Measurements from ENCODE around the gene PDGFA. TPM values are rescaled to one million over a fixed set of nuclear protein-coding genes. Genes with fewer than 3 reads are reported as not detected.

Gene PDGFA
- total RNA-seq, 1 experiment from 2014 or later, result 18.4 TPM

- no TSS peak for BruUV-seq (replicated peaks)
- Histone ChIP-seq H2AFZ (ENCODE audit: low read length) (peak overlapping the region; percentile 61; the same call in 1 of the 2 replicates), H3K79me2 (ENCODE audit: low read length) (peaks cover 47% of the 10 kb centered on the region)
These were observed 2.8 kb downstream of the PDGFA start for GRCh38 chr7:516606-517456.

DNA sequence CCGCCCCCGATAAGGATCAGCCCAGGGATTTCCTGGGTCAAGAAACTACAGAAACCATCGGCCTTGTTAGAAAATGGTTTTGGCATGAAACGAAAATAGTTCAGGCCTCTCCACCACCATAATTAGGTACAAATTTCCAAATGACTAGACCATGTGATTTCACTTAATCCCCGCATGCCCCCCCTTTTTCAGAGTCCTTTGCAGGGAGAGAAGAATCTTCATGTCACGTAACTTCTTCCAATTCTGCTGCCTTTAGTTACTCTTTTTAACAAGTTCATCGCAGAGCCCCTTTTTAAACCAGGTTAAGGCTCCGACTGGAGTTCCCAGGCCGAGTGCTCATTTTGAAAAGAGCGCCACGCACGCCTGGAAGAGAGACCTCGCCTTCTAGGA is 3.4 kb downstream of the PDGFA start:
- Histone ChIP-seq H4K20me1 (ENCODE audit: low read length) (no peaks in the 10 kb centered on the region), H3K4me3 (ENCODE audit: low read length) (no peak overlapping the region), H3K9ac (ENCODE audit: low read length) (no peak overlapping the region), H3K4me1 (ENCODE audit: insufficient read depth, low read length) (no peaks in the 10 kb centered on the region), H2AFZ (ENCODE audit: low read length) (no peak overlapping the region), H3K27me3 (ENCODE audit: low read length) (peaks cover 2% of the 10 kb centered on the region), H3K27ac (ENCODE audit: low read length) (no peak overlapping the region), H3K9me3 (ENCODE audit: low read length) (no peaks in the 10 kb centered on the region), H3K79me2 (ENCODE audit: low read length) (peaks cover 47% of the 10 kb centered on the region), H3K36me3 (ENCODE audit: low read depth, low read length) (no peaks in the 10 kb centered on the region), H3K9me2 (replicated peaks; ENCODE audit: low read length) (no peaks in the 10 kb centered on the region), H3F3A (ENCODE audit: low read length, unreplicated experiment) (no peaks in the 10 kb centered on the region), H3K4me2 (ENCODE audit: low read length) (no peak overlapping the region)
- POLR2A ChIA-PET (ENCODE audit: unreplicated experiment), result no interaction called here
- intact Hi-C loops (cut with micrococcal nuclease), result loop anchor here (5.0 kb wide), 1 partner anchor 211 kb away; the partner anchor contains the start of genes DNAAF5 and PRKAR1B
- ATAC-seq (no peak), DNase-seq (no peak)
- CTCF ChIA-PET, result no interaction called here
- BruUV-seq (replicated peaks), result no TSS peak
- no peak for TF ChIP-seq EZH2phosphoT487 (IDR thresholded peaks at IDR 0.05; ENCODE audit: borderline replicate concordance, low read length)
- TF ChIP-seq, protein P1, sequence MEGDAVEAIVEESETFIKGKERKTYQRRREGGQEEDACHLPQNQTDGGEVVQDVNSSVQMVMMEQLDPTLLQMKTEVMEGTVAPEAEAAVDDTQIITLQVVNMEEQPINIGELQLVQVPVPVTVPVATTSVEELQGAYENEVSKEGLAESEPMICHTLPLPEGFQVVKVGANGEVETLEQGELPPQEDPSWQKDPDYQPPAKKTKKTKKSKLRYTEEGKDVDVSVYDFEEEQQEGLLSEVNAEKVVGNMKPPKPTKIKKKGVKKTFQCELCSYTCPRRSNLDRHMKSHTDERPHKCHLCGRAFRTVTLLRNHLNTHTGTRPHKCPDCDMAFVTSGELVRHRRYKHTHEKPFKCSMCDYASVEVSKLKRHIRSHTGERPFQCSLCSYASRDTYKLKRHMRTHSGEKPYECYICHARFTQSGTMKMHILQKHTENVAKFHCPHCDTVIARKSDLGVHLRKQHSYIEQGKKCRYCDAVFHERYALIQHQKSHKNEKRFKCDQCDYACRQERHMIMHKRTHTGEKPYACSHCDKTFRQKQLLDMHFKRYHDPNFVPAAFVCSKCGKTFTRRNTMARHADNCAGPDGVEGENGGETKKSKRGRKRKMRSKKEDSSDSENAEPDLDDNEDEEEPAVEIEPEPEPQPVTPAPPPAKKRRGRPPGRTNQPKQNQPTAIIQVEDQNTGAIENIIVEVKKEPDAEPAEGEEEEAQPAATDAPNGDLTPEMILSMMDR (conservative IDR thresholded peaks at IDR 0.05; ENCODE audit: low read depth, low read length), result no peak

More at GRCh38 chr7:516606-517456, 2.8 kb downstream of the PDGFA start:
- peaks cover 9% of the 10 kb centered on the region for H3K27me3 ChIP-seq (ENCODE audit: low read length)
- no peak overlapping the region for H3K27ac ChIP-seq (ENCODE audit: low read length)
- H3F3A ChIP-seq (ENCODE audit: low read length, unreplicated experiment), result no peaks in the 10 kb centered on the region
- CTCF ChIA-PET, result no interaction called here
- POLR2A ChIA-PET (ENCODE audit: unreplicated experiment), result no interaction called here
- ATAC-seq, result peak; percentile 10
- TF ChIP-seq, protein P1 (conservative IDR thresholded peaks at IDR 0.05; ENCODE audit: low read depth, low read length), result no peak
- peak; percentile 80; the same call in 1 of the 2 replicates for TF ChIP-seq EZH2phosphoT487 (IDR thresholded peaks at IDR 0.05; ENCODE audit: borderline replicate concordance, low read length)
- peak overlapping the region; percentile 98 for H3K4me2 ChIP-seq (ENCODE audit: low read length)
- H3K9me2 ChIP-seq (replicated peaks; ENCODE audit: low read length), result no peaks in the 10 kb centered on the region
- intact Hi-C loops (cut with micrococcal nuclease), result loop anchor here (5.0 kb wide), 1 partner anchor 210 kb away; the partner anchor contains the start of genes DNAAF5 and PRKAR1B
- H3K9me3 ChIP-seq (ENCODE audit: low read length), result no peaks in the 10 kb centered on the region
- no peaks in the 10 kb centered on the region for H4K20me1 ChIP-seq (ENCODE audit: low read length)
- H3K9ac ChIP-seq (ENCODE audit: low read length), result peak overlapping the region; percentile 31; the same call in 1 of the 2 replicates
- peaks cover 5% of the 10 kb centered on the region; the same call in 1 of the 2 replicates for H3K4me1 ChIP-seq (ENCODE audit: insufficient read depth, low read length)
- peak overlapping the region; percentile 95 for H3K4me3 ChIP-seq (ENCODE audit: low read length)
- H3K36me3 ChIP-seq (ENCODE audit: low read depth, low read length), result no peaks in the 10 kb centered on the region
- peak; percentile 60 for DNase-seq

DNA sequence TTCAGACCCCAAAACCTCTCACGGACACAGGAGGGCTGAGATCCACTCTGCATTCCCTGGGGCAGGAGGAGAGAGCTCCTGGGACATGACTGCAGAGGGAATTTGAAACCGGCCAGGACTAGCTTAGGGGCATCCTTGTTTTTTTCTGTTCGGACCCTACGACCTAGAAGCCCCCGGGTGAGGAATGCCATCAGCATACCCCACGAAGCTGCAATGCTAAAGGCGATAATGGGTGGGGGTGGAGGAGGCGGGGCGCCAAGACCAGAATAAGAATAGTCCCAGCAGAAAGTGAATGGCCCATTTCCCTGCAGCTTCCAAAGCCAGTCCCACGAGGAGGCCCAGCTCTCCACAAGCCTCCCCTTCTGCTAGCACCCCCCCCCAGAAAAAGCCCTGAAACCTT is 4.0 kb downstream of the PDGFA start:
- Histone ChIP-seq H4K20me1 (ENCODE audit: low read length) (no peaks in the 10 kb centered on the region), H3K36me3 (ENCODE audit: low read depth, low read length) (no peaks in the 10 kb centered on the region), H3K4me3 (ENCODE audit: low read length) (no peak overlapping the region), H3K27me3 (ENCODE audit: low read length) (no peaks in the 10 kb centered on the region), H3K27ac (ENCODE audit: low read length) (no peak overlapping the region), H3F3A (ENCODE audit: low read length, unreplicated experiment) (no peaks in the 10 kb centered on the region), H3K4me2 (ENCODE audit: low read length) (no peak overlapping the region), H3K79me2 (ENCODE audit: low read length) (peaks cover 47% of the 10 kb centered on the region), H3K9me2 (replicated peaks; ENCODE audit: low read length) (no peaks in the 10 kb centered on the region), H2AFZ (ENCODE audit: low read length) (no peak overlapping the region), H3K9ac (ENCODE audit: low read length) (no peak overlapping the region), H3K4me1 (ENCODE audit: insufficient read depth, low read length) (no peaks in the 10 kb centered on the region), H3K9me3 (ENCODE audit: low read length) (no peaks in the 10 kb centered on the region)
- DNase-seq, result no peak
- ChIA-PET POLR2A (ENCODE audit: unreplicated experiment) (interaction anchor here (0.6 kb wide), 1 partner anchor 156 kb away, joined by 10 read pairs; no protein-coding TSS in a partner anchor), CTCF (no interaction called here)
- TF ChIP-seq, protein P1 (conservative IDR thresholded peaks at IDR 0.05; ENCODE audit: low read depth, low read length), result no peak
- TF ChIP-seq EZH2phosphoT487 (IDR thresholded peaks at IDR 0.05; ENCODE audit: borderline replicate concordance, low read length) (no peak), EZH2 (IDR thresholded peaks at IDR 0.05; ENCODE audit: low read length, unreplicated experiment) (no peak)
- intact Hi-C loops (cut with micrococcal nuclease), result loop anchor here (5.0 kb wide), 1 partner anchor 212 kb away; the partner anchor contains the start of genes DNAAF5 and PRKAR1B
- BruUV-seq (replicated peaks), result no TSS peak
- no peak for ATAC-seq

All from PC-3 (cell line).